Right lobe of liver (tissue), 4 donors: ENCODE measurements around the gene RIMBP2.

ENCODE experiments used
- CTCF ChIP-seq, 4 donors: fragments of 200-600 bp in 3 of 4; fragments of 450-650 bp in 1 of 4; IDR thresholded peaks; one replicate each; pipeline versions ENCODE4 v1.5.1 to v1.8.0; 2016 to 2022; ENCODE audit warnings: antibody characterized with exemption in 4 of 4, mild to moderate bottlenecking in 2 of 4
- POLR2A ChIP-seq: fragments of 450-650 bp; IDR thresholded peaks from one replicate; pipeline ENCODE4 v1.6.1; 2017; ENCODE audit warnings: antibody characterized with exemption, mild to moderate bottlenecking
- donor health status: DM: no; HTN: no; CAD: no.
- donor health status: DM: no; HTN: no; CAD: no.
- donor health status: DM: no; HTN: yes; CAD: no.

GRCh38 chr12:130461447-130461815 lies 254.7 kb downstream of the RIMBP2 start:
- TF ChIP-seq CTCF (IDR thresholded peaks at IDR 0.05) (no peak), POLR2A (no peak)
